HG03521 (cell line): ENCODE results near the gene FRRS1L.

Experiments used
- ATAC-seq: cut with Tn5 transposase; IDR thresholded peaks from one replicate; pipeline ENCODE4 v1.9.1; 2021; ENCODE audit warnings: mild to moderate bottlenecking, moderate library complexity; ENCODE audit not compliant: unreplicated experiment

Gene FRRS1L

GRCh38 chr9:109176963-109177362, 9.9 kb upstream of the FRRS1L start:
- no peak for ATAC-seq

GRCh38 chr9:109176386-109176785, 9.3 kb upstream of the FRRS1L start:
- ATAC-seq: no peak

GRCh38 chr9:109172935-109173334, 5.9 kb upstream of the FRRS1L start:
- ATAC-seq: no peak

- no peak for ATAC-seq
Observed at GRCh38 chr9:109171926-109172325, 4.9 kb upstream of the FRRS1L start.

GRCh38 chr9:109168170-109168569, 1.1 kb upstream of the FRRS1L start:
- no peak for ATAC-seq

- ATAC-seq: no peak
Observed at GRCh38 chr9:109167716-109168115, 667 bp upstream of the FRRS1L start.

GRCh38 chr9:109166171-109166770, 778 bp downstream of the FRRS1L start:
- ATAC-seq: no peak

GRCh38 chr9:109164042-109164441, 3.0 kb downstream of the FRRS1L start:
- ATAC-seq: no peak

GRCh38 chr9:109163194-109163593, 3.9 kb downstream of the FRRS1L start:
- no peak for ATAC-seq

- no peak for ATAC-seq
Observed at GRCh38 chr9:109162677-109163076, 4.4 kb downstream of the FRRS1L start.

GRCh38 chr9:109161471-109161870, 5.6 kb downstream of the FRRS1L start:
- no peak for ATAC-seq

GRCh38 chr9:109159583-109159982, 7.5 kb downstream of the FRRS1L start:
- no peak for ATAC-seq

GRCh38 chr9:109158651-109159050, 8.4 kb downstream of the FRRS1L start:
- ATAC-seq: no peak

- no peak for ATAC-seq
Observed at GRCh38 chr9:109156708-109157107, 10.3 kb downstream of the FRRS1L start.

- ATAC-seq: no peak
Observed at GRCh38 chr9:109150925-109151545, 16.0 kb downstream of the FRRS1L start.

GRCh38 chr9:109149722-109150121, 17.3 kb downstream of the FRRS1L start:
- no peak for ATAC-seq

GRCh38 chr9:109149089-109149488, 18.0 kb downstream of the FRRS1L start:
- no peak for ATAC-seq

GRCh38 chr9:109145051-109145450, 22.0 kb downstream of the FRRS1L start:
- ATAC-seq: no peak

- ATAC-seq: peak; percentile 98
Observed at GRCh38 chr9:109143881-109144562, 23.0 kb downstream of the FRRS1L start.

- no peak for ATAC-seq
Observed at GRCh38 chr9:109141375-109141774, 25.7 kb downstream of the FRRS1L start.

GRCh38 chr9:109139851-109140250, 27.2 kb downstream of the FRRS1L start:
- ATAC-seq: no peak

- ATAC-seq: no peak
Observed at GRCh38 chr9:109138421-109138820, 28.6 kb downstream of the FRRS1L start.
